Left ventricle myocardium inferior (tissue), 1 donor: ENCODE measurements around the gene HOXA13. TPM values are rescaled to one million over a fixed set of nuclear protein-coding genes. Genes with fewer than 3 reads are reported as not detected.

Experiments
- DNase-seq: peaks from one replicate; pipeline ENCODE4 v3.0.0-alpha.2; 2020
- H3K27ac ChIP-seq: fragments of 200-600 bp; replicated peaks from 2 replicates; pipeline ENCODE4 v1.8.0; 2021
- H3K27me3 ChIP-seq: fragments of 200-600 bp; 2 replicates; pipeline ENCODE4 v1.8.0; 2021; ENCODE audit warnings: low read depth
- H3K36me3 ChIP-seq: fragments of 200-600 bp; 2 replicates; pipeline ENCODE4 v1.8.0; 2021
- H3K4me1 ChIP-seq: fragments of 200-600 bp; 2 replicates; pipeline ENCODE4 v1.8.0; 2021
- H3K4me3 ChIP-seq: fragments of 200-600 bp; 2 replicates; pipeline ENCODE4 v1.8.0; 2021; ENCODE audit warnings: mild to moderate bottlenecking, moderate library complexity
- H3K9me3 ChIP-seq: fragments of 200-600 bp; replicated peaks from 2 replicates; pipeline ENCODE4 v1.8.0; 2021
- intact Hi-C: fragments of 100-400 bp; cut with micrococcal nuclease; formaldehyde crosslinking; loops from one replicate; pipeline ENCODE4 v1.11.0; 2022
- total RNA-seq: library from RNA; stranded (reverse); fragmentation: NEBNext Ultra II Directional; extraction: Animal tissue kit (Norgen Biotek cat#: 25700); gene quantifications from one replicate; pipeline ENCODE4 v1.2.1, GENCODE V29; 2021
- TF ChIP-seq, protein P1 (sequence below): fragments of 200-600 bp; IDR thresholded peaks from 2 replicates; pipeline ENCODE4 v1.8.0; 2021; ENCODE audit warnings: antibody characterized with exemption, mild to moderate bottlenecking, borderline replicate concordance
- donor health status: DM: no; HTN: yes; CAD: no; lungs with severe emphysema.

HOXA13 gene
- total RNA-seq, 1 donor from 2014 or later, result not detected

DNA sequence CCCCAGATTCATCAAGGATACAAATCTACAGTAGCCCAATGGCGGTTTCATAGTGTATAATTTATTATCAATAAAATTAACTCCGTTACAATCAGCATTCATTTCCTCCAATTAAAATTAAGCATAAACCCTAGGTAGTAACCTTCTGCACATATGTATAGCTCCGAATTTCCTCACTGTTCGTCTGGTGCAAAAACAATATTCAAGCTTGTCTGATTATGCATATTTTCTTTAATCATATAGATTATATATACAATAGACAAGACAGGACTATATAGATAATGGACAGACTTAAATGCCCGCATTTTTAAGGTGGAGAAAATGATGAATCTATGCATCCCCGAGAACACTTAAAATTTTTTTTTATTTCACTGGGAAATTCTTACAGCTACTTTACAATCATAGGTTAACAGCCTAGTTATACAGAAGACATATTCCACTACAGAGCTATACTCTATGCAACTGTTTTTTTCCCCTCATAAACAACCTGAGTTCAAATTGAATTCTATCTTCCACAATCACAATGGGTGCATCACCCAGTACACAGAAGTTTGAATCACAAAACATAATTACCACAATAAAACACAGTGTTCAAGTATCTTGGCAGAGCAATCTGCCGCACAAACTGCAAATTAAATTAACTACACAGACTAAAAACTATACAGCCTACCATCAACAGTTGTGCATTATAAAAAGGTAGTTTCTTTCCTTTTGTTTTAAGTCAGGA is 37.2 kb downstream of the HOXA13 start:
- Histone ChIP-seq H3K27me3 (peaks cover 100% of the 10 kb centered on the region), H3K36me3 (no peaks in the 10 kb centered on the region), H3K4me3 (no peak overlapping the region), H3K9me3 (no peaks in the 10 kb centered on the region), H3K4me1 (peaks cover 46% of the 10 kb centered on the region), H3K27ac (no peak overlapping the region)
- intact Hi-C loops, result loop anchor here (5.0 kb wide), 1 partner anchor 790 kb away; no protein-coding TSS in a partner anchor
- no peak for DNase-seq
- TF ChIP-seq, protein P1, sequence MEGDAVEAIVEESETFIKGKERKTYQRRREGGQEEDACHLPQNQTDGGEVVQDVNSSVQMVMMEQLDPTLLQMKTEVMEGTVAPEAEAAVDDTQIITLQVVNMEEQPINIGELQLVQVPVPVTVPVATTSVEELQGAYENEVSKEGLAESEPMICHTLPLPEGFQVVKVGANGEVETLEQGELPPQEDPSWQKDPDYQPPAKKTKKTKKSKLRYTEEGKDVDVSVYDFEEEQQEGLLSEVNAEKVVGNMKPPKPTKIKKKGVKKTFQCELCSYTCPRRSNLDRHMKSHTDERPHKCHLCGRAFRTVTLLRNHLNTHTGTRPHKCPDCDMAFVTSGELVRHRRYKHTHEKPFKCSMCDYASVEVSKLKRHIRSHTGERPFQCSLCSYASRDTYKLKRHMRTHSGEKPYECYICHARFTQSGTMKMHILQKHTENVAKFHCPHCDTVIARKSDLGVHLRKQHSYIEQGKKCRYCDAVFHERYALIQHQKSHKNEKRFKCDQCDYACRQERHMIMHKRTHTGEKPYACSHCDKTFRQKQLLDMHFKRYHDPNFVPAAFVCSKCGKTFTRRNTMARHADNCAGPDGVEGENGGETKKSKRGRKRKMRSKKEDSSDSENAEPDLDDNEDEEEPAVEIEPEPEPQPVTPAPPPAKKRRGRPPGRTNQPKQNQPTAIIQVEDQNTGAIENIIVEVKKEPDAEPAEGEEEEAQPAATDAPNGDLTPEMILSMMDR, result no peak

DNA sequence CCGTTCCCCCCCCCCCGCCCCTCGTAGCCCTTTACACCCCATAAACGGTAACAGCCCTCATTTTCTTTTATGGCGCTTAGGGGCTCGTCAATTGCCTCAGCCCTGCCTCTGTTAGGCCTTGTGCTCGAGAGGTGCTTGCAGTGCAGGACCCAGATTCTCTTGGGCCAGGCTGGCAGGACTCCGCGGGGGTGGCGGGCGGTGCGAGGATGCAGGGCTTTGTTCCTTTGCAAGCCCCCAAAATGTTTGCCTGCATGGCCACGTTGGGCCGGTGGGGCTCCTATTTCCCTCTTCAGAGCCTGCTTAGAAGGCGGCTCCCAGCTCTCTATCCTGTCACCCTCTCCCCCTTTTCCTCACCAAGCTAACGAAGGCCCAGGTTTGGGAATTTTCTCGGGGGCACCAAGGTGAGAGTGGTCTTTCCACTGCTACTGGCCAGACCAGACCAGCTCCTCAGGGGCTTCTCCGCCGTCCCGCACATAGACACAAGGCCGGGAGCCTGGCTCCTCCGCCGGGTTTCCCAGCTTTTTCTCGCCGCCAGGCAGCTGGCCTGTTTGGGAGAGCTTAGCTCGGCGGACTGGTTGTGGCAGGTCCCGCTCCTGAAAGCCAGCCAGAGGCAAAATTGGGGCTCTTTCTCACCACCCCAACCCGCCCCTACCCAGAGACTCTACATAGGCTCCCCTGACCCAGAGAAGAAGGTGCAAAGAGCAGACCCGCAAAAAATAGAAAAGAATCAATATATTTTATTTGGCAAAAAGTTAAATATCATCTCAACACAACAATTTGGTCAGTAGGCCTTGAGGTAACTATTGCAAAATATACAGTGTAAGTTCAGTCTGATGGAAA is 38.0 kb downstream of the HOXA13 start:
- Histone ChIP-seq H3K9me3 (no peaks in the 10 kb centered on the region), H3K36me3 (no peaks in the 10 kb centered on the region), H3K4me3 (peak overlapping the region; percentile 72), H3K27ac (no peak overlapping the region), H3K4me1 (peaks cover 45% of the 10 kb centered on the region), H3K27me3 (peaks cover 100% of the 10 kb centered on the region)
- TF ChIP-seq, protein P1, result no peak
- DNase-seq, result peak; percentile 7
- intact Hi-C loops, result loop anchor here (5.0 kb wide), 1 partner anchor 790 kb away; no protein-coding TSS in a partner anchor

DNA sequence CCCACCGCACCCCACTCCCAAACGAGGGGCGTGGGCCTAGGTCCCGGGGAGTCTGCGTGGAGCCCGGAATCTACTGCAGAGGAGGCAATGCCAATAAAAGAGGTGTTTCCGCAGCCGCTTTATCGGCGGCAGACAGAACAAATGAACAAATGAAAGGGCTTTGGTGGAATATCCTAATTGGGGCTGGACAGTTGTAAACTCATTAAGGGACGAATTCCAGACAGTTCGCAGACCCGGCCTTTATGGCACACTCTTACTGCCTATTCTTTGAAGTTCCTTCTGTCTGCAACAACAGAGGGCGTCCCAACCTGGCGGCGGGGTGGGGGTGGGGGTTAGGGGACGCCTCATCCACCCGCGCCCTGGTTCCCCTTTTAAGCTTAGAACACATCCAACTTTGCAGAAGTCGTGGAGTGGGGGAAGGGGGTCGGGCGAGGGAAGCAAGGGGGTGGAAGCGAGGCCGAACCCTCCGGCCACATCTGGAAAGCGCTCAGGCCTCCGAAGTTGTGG is 38.6 kb downstream of the HOXA13 start:
- Histone ChIP-seq H3K27ac (no peak overlapping the region), H3K4me3 (peak overlapping the region; percentile 72), H3K9me3 (no peaks in the 10 kb centered on the region), H3K36me3 (no peaks in the 10 kb centered on the region), H3K27me3 (peaks cover 100% of the 10 kb centered on the region), H3K4me1 (peaks cover 41% of the 10 kb centered on the region)
- peak; percentile 48 for DNase-seq
- TF ChIP-seq, protein P1, result no peak
- intact Hi-C loops, result loop anchor here (5.0 kb wide), 1 partner anchor 789 kb away; no protein-coding TSS in a partner anchor

DNA sequence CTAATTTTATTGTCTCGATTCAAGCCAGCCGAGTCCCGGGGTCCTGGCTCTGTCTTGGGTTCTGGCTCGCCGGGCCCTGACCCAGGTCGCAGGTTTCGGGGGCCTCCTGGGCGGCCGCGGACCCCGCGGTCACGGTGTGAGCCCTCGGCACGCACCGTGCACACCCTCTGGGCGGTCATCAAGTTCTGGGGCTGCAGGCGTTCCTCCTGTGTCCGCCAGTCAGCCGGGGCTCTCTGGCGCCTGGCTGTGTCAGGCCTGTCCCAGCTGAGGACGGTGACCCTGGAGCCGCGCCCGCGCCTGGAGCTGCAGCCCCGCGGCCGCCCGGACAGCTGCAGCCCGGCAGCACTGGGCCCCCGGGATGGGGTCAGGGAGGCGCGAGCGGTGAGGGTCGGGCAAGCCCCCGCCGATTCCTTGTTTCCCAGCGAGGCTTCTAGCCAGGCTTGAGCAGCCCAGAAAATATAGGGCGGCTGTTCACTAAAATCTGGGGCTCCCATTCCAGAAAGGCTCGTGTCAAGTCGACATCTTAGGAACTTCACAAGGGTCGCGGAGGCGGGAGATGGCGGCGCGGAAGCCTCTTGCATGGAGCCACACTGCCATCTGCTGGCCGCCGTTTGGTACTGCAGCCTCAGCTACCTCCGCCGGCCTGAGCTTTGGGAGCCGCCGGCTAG is 39.2 kb downstream of the HOXA13 start:
- peak; percentile 81 for DNase-seq
- Histone ChIP-seq H3K27me3 (peaks cover 100% of the 10 kb centered on the region), H3K4me3 (peak overlapping the region; percentile 72), H3K27ac (no peak overlapping the region), H3K4me1 (peaks cover 42% of the 10 kb centered on the region), H3K9me3 (no peaks in the 10 kb centered on the region), H3K36me3 (no peaks in the 10 kb centered on the region)
- intact Hi-C loops, result loop anchor here (5.0 kb wide), 1 partner anchor 788 kb away; no protein-coding TSS in a partner anchor
- TF ChIP-seq, protein P1, result peak; percentile 100

DNA sequence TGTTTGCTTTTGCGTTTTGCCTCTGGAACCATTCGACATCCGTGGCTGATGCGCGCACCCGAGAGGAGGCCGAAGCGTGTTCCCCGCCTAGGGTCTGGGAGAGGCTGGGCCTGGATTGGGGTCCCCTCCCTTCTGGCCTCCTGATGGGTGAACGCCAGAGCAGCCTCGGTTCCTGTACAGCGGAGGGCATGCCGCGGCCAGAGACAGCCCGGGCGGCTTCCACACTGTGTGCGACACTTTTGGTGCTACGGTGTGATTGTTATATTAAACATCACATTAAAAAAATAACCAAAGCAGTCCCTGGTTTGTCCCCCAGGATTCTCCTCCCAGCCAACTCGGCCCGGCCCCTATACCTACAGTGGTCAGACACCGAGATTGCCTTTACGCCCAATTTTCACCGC is 39.7 kb downstream of the HOXA13 start:
- H3K4me1 ChIP-seq, result peaks cover 41% of the 10 kb centered on the region
- peaks cover 100% of the 10 kb centered on the region for H3K27me3 ChIP-seq

More for the DNA sequence above, 39.7 kb downstream of the HOXA13 start:
- DNase-seq, result peak; percentile 14
- TF ChIP-seq, protein P1, result no peak
- Histone ChIP-seq H3K36me3 (no peaks in the 10 kb centered on the region), H3K27ac (no peak overlapping the region), H3K9me3 (no peaks in the 10 kb centered on the region), H3K4me3 (peak overlapping the region; percentile 72)
- intact Hi-C loops, result loop anchor here (5.0 kb wide), 1 partner anchor 788 kb away; no protein-coding TSS in a partner anchor
